ENCODE data around the gene MAPT. TPM values are rescaled to one million over a fixed set of nuclear protein-coding genes. Genes with fewer than 3 reads are reported as not detected.

Gene MAPT
- total and polyA plus RNA-seq, 2 of the 13 experiments (the other 11 are each of a cell fraction or from before 2014, with no cell fraction given), result 2.1 to 2.8 TPM

GRCh38 chr17:45918241-45918745 lies 23.9 kb downstream of the MAPT start:
- ChIA-PET CTCF (ENCODE audit: low intra/inter-chr PET ratio, low total read pairs) (no interaction called here), POLR2A (interaction anchor here (1.0 to 2.0 kb wide), 2 partner anchors 14 to 18 kb away, joined by 3 to 4 read pairs; no protein-coding TSS in a partner anchor)
- 100% methylated on average over 2 of the region's 2 CpGs for WGBS (ENCODE audit: low lambda C conversion rate)
- Histone ChIP-seq H2AFZ (ENCODE audit: low read length) (no peak overlapping the region), H3K36me3 (replicated peaks in 1 of 2; ENCODE audit: control insufficient read depth in 1 of 2, insufficient read depth in 2 of 2, low read length in 2 of 2) (0 out of 5 replicates have a peak, but pooled peaks cover 0 to 3% of the 10 kb centered on the region in 2 experiments), H3K9ac (ENCODE audit: insufficient read depth, low read depth, low read length) (no peak overlapping the region), H3K4me2 (ENCODE audit: low read depth, low read length) (no peak overlapping the region), H3K4me1 (ENCODE audit: insufficient read depth, low read length) (peaks cover 20% of the 10 kb centered on the region), H3K27me3 (ENCODE audit: control insufficient read depth in 1 of 2, insufficient read depth in 2 of 2, low read length in 2 of 2) (no peaks in the 10 kb centered on the region), H3K79me2 (ENCODE audit: insufficient read depth, low read length) (no peaks in the 10 kb centered on the region), H3K4me3 (replicated peaks in 1 of 3; ENCODE audit: insufficient read depth in 1 of 3, low read depth in 2 of 3, low read length in 3 of 3) (no peak overlapping the region), H3K27ac (ENCODE audit: extremely low read length, insufficient read depth, low read length) (no peak overlapping the region), H4K20me1 (ENCODE audit: insufficient read depth, low read length) (no peaks in the 10 kb centered on the region), H3K9me3 (ENCODE audit: low read length) (no peaks in the 10 kb centered on the region)
- intact Hi-C loops (cut with micrococcal nuclease; ENCODE audit: unreplicated experiment), result no loop called here
- no peak for FAIRE-seq
- no peak for DNase-seq (ENCODE audit: low spot score)
- in situ Hi-C loops (cut with HindIII; ENCODE audit: extremely low pct_ligation_motif_present, low pct_unique_long_range_greater_than_20kb), result no loop called here
- no peak for ATAC-seq
- BruUV-seq (replicated peaks), result no TSS peak
- TF ChIP-seq IRF1 (CRISPR knock-in tag; IDR thresholded peaks at IDR 0.05; ENCODE audit: low read depth), result no peak
- TF ChIP-seq GPBP1L1 (CRISPR knock-in tag; IDR thresholded peaks at IDR 0.05), result no peak
- peak; percentile 98 for TF ChIP-seq ZNF768 (CRISPR knock-in tag; IDR thresholded peaks at IDR 0.05)
- peak; percentile 76 for TF ChIP-seq ZMYM3 (CRISPR knock-in tag; IDR thresholded peaks at IDR 0.05)

GRCh38 chr17:45919136-45919535 lies 24.8 kb downstream of the MAPT start:
- Histone ChIP-seq H4K20me1 (ENCODE audit: insufficient read depth, low read length) (no peaks in the 10 kb centered on the region), H3K9me3 (ENCODE audit: low read length) (no peaks in the 10 kb centered on the region), H3K4me1 (ENCODE audit: insufficient read depth, low read length) (peaks cover 25% of the 10 kb centered on the region), H3K36me3 (replicated peaks in 1 of 2; ENCODE audit: control insufficient read depth in 1 of 2, insufficient read depth in 2 of 2, low read length in 2 of 2) (0 out of 5 replicates have a peak, but pooled peaks cover 0 to 3% of the 10 kb centered on the region in 2 experiments), H3K27ac (ENCODE audit: extremely low read length, insufficient read depth, low read length) (no peak overlapping the region), H3K9ac (ENCODE audit: insufficient read depth, low read depth, low read length) (no peak overlapping the region), H3K4me3 (replicated peaks in 1 of 3; ENCODE audit: insufficient read depth in 1 of 3, low read depth in 2 of 3, low read length in 3 of 3) (no peak overlapping the region), H3K4me2 (ENCODE audit: low read depth, low read length) (no peak overlapping the region), H2AFZ (ENCODE audit: low read length) (no peak overlapping the region), H3K27me3 (ENCODE audit: control insufficient read depth in 1 of 2, insufficient read depth in 2 of 2, low read length in 2 of 2) (no peaks in the 10 kb centered on the region), H3K79me2 (ENCODE audit: insufficient read depth, low read length) (no peaks in the 10 kb centered on the region)
- DNase-seq (ENCODE audit: low spot score), result no peak
- FAIRE-seq, result no peak
- CTCF ChIA-PET (ENCODE audit: low intra/inter-chr PET ratio, low total read pairs), result no interaction called here
- intact Hi-C loops (cut with micrococcal nuclease; ENCODE audit: unreplicated experiment) (no loop called here), in situ Hi-C loops (cut with HindIII; ENCODE audit: extremely low pct_ligation_motif_present, low pct_unique_long_range_greater_than_20kb) (no loop called here)
- 91% methylated on average over 15 of the region's 15 CpGs for WGBS (ENCODE audit: low lambda C conversion rate)
- POLR2A ChIA-PET, result interaction anchor here (2.0 kb wide), 1 partner anchor 15 kb away, joined by 4 read pairs; no protein-coding TSS in a partner anchor
- no TSS peak for BruUV-seq (replicated peaks)
- no peak for ATAC-seq
- no peak for TF ChIP-seq NFE2L1 (CRISPR knock-in tag; IDR thresholded peaks at IDR 0.05; ENCODE audit: borderline replicate concordance)
- TF ChIP-seq HMGXB3 (CRISPR knock-in tag; IDR thresholded peaks at IDR 0.05; ENCODE audit: borderline replicate concordance), result no peak
- TF ChIP-seq TFAP4 (IDR thresholded peaks at IDR 0.05; ENCODE audit: borderline replicate concordance, low read depth), result no peak

All from HepG2 (cell line).